Trophoblast cell (in vitro differentiated cells and primary cell): ENCODE data around the gene HDDC2.

Experiments used
- DNase-seq, 2 donors: peaks; one replicate each; pipeline ENCODE4 v3.0.0-alpha.2; 2016
- H2AFZ ChIP-seq: 2 replicates; pipeline ENCODE4 v1.6.1; 2013; ENCODE audit warnings: low read length, moderate library complexity, mild to moderate bottlenecking; ENCODE audit not compliant: insufficient read depth, poor library complexity
- H2AK5ac ChIP-seq: 2 replicates; pipeline ENCODE4 v1.6.1; 2013; ENCODE audit warnings: mild to moderate bottlenecking, low read length
- H2BK120ac ChIP-seq: 2 replicates; pipeline ENCODE4 v1.6.1; 2013; ENCODE audit warnings: low read length, mild to moderate bottlenecking, moderate library complexity; ENCODE audit not compliant: insufficient read depth, poor library complexity
- H2BK12ac ChIP-seq: 2 replicates; pipeline ENCODE4 v1.6.1; 2013; ENCODE audit warnings: mild to moderate bottlenecking, low read length, moderate library complexity
- H2BK5ac ChIP-seq: 2 replicates; pipeline ENCODE4 v1.6.1; 2013; ENCODE audit warnings: low read length, low read depth, moderate library complexity, mild to moderate bottlenecking; ENCODE audit not compliant: poor library complexity
- H3K14ac ChIP-seq: 2 replicates; pipeline ENCODE4 v1.6.1; 2013; ENCODE audit warnings: mild to moderate bottlenecking, low read length
- H3K18ac ChIP-seq: 2 replicates; pipeline ENCODE4 v1.6.1; 2013; ENCODE audit warnings: mild to moderate bottlenecking, low read length
- H3K23ac ChIP-seq: 2 replicates; pipeline ENCODE4 v1.6.1; 2013; ENCODE audit warnings: low read length
- H3K27ac ChIP-seq: 2 replicates; pipeline ENCODE4 v1.5.1; 2013; ENCODE audit warnings: low read depth, mild to moderate bottlenecking, inconsistent platforms, low read length, moderate library complexity
- H3K27me3 ChIP-seq: 2 replicates; pipeline ENCODE4 v1.6.1; 2013; ENCODE audit warnings: inconsistent platforms, mild to moderate bottlenecking, low read length, moderate library complexity; ENCODE audit not compliant: insufficient read depth
- H3K36me3 ChIP-seq, 2 experiments: 1 replicate in 1 of 2; 2 replicates in 1 of 2; pipeline ENCODE4 v1.6.1; 2013; ENCODE audit warnings: low read length in 2 of 2, mild to moderate bottlenecking in 2 of 2, moderate library complexity in 1 of 2; ENCODE audit not compliant: insufficient read depth in 2 of 2, control insufficient read depth in 1 of 2
- H3K4ac ChIP-seq: 2 replicates; pipeline ENCODE4 v1.6.1; 2013; ENCODE audit warnings: low read depth, mild to moderate bottlenecking, low read length, moderate library complexity
- H3K4me1 ChIP-seq, 2 experiments: 1 replicate in 1 of 2; 2 replicates in 1 of 2; pipeline ENCODE4 v1.6.1; 2013; ENCODE audit warnings: low read length in 2 of 2, mild to moderate bottlenecking in 2 of 2, moderate library complexity in 1 of 2; ENCODE audit not compliant: insufficient read depth in 2 of 2, control insufficient read depth in 1 of 2
- H3K4me2 ChIP-seq: 2 replicates; pipeline ENCODE4 v1.6.1; 2013; ENCODE audit warnings: inconsistent platforms, mild to moderate bottlenecking, low read length, moderate library complexity
- H3K4me3 ChIP-seq: 2 replicates; pipeline ENCODE4 v1.5.1; 2013; ENCODE audit warnings: mild to moderate bottlenecking, low read depth, low read length, inconsistent platforms
- H3K79me1 ChIP-seq: one replicate; pipeline ENCODE4 v1.6.1; 2013; ENCODE audit warnings: low read length
- H3K79me2 ChIP-seq: 2 replicates; pipeline ENCODE4 v1.6.1; 2013; ENCODE audit warnings: low read length, mild to moderate bottlenecking; ENCODE audit not compliant: control insufficient read depth, insufficient read depth, poor library complexity
- H3K9ac ChIP-seq: 2 replicates; pipeline ENCODE4 v1.6.1; 2013; ENCODE audit warnings: mild to moderate bottlenecking, low read length
- H3K9me3 ChIP-seq: 2 replicates; pipeline ENCODE4 v1.6.1; 2013; ENCODE audit warnings: low read depth, mild to moderate bottlenecking, control low read depth, inconsistent platforms, low read length; ENCODE audit not compliant: insufficient read depth
- H4K12ac ChIP-seq: 2 replicates; pipeline ENCODE4 v1.6.1; 2013; ENCODE audit warnings: low read depth, mild to moderate bottlenecking, low read length, moderate library complexity
- H4K8ac ChIP-seq: 2 replicates; pipeline ENCODE4 v1.6.1; 2013; ENCODE audit warnings: low read depth, mild to moderate bottlenecking, low read length, moderate library complexity
- H4K91ac ChIP-seq: one replicate; pipeline ENCODE4 v1.6.1; 2013; ENCODE audit warnings: low read depth, mild to moderate bottlenecking, low read length, moderate library complexity
- WGBS: extraction: QIAGEN DNeasy Blood & Tissue Kit; methylation state at CpG from one replicate; pipeline ENCODE4 v1.1.7; 2013; ENCODE audit warnings: missing lambda C conversion rate; ENCODE audit not compliant: insufficient read length, insufficient coverage; ENCODE audit errors: extremely low coverage; 5-methylcytosine and 5-hydroxymethylcytosine counted together

The HDDC2 gene

GRCh38 chr6:125337706-125338105, 35.9 kb upstream of the HDDC2 start:
- Histone ChIP-seq H3K4me1 (no peaks in the 10 kb centered on the region), H4K8ac (no peak overlapping the region), H2BK120ac (no peak overlapping the region), H3K4ac (no peak overlapping the region), H3K14ac (no peak overlapping the region), H3K36me3 (no peaks in the 10 kb centered on the region), H3K4me3 (no peak overlapping the region), H2BK5ac (no peak overlapping the region), H2BK12ac (no peak overlapping the region), H3K79me2 (no peaks in the 10 kb centered on the region), H4K12ac (no peak overlapping the region), H2AK5ac (no peak overlapping the region), H4K91ac (no peak overlapping the region), H3K4me2 (no peak overlapping the region), H2AFZ (no peak overlapping the region), H3K9ac (no peak overlapping the region), H3K27me3 (no peaks in the 10 kb centered on the region), H3K79me1 (no peaks in the 10 kb centered on the region), H3K23ac (no peak overlapping the region), H3K18ac (no peak overlapping the region), H3K9me3 (no peaks in the 10 kb centered on the region), H3K27ac (no peak overlapping the region)
- WGBS: no CpG with 5 or more reads among the region's 6 CpGs
- DNase-seq: no peak

- Histone ChIP-seq H3K9ac (no peak overlapping the region), H3K14ac (no peak overlapping the region), H4K8ac (no peak overlapping the region), H3K4me1 (no peaks in the 10 kb centered on the region), H2AK5ac (no peak overlapping the region), H2BK120ac (no peak overlapping the region), H3K9me3 (no peaks in the 10 kb centered on the region), H2BK5ac (no peak overlapping the region), H2AFZ (no peak overlapping the region), H3K36me3 (no peaks in the 10 kb centered on the region), H2BK12ac (no peak overlapping the region), H3K79me2 (no peaks in the 10 kb centered on the region), H4K91ac (no peak overlapping the region), H3K23ac (no peak overlapping the region), H3K4me2 (no peak overlapping the region), H3K18ac (no peak overlapping the region), H3K27me3 (no peaks in the 10 kb centered on the region), H4K12ac (no peak overlapping the region), H3K4me3 (no peak overlapping the region), H3K4ac (no peak overlapping the region), H3K27ac (no peak overlapping the region), H3K79me1 (no peaks in the 10 kb centered on the region)
- no CpG with 5 or more reads among the region's 1 CpG for WGBS
- no peak for DNase-seq
Observed at GRCh38 chr6:125332664-125333063, 30.9 kb upstream of the HDDC2 start.

GRCh38 chr6:125325586-125325985, 23.8 kb upstream of the HDDC2 start:
- no peak overlapping the region for H3K18ac ChIP-seq
- no CpG with 5 or more reads among the region's 2 CpGs for WGBS
- no peaks in the 10 kb centered on the region for H3K4me1 ChIP-seq

GRCh38 chr6:125323376-125323775, 21.6 kb upstream of the HDDC2 start:
- Histone ChIP-seq H3K79me2 (no peaks in the 10 kb centered on the region), H4K91ac (no peak overlapping the region), H2AFZ (no peak overlapping the region), H3K4me1 (no peaks in the 10 kb centered on the region), H3K4me2 (no peak overlapping the region), H3K23ac (no peak overlapping the region), H3K9ac (no peak overlapping the region), H2BK120ac (no peak overlapping the region), H3K27me3 (no peaks in the 10 kb centered on the region), H2BK5ac (no peak overlapping the region), H2BK12ac (no peak overlapping the region), H3K79me1 (no peaks in the 10 kb centered on the region), H3K4me3 (no peak overlapping the region), H3K14ac (no peak overlapping the region), H3K9me3 (no peaks in the 10 kb centered on the region), H3K36me3 (no peaks in the 10 kb centered on the region), H3K18ac (no peak overlapping the region), H4K8ac (no peak overlapping the region), H2AK5ac (no peak overlapping the region), H3K4ac (no peak overlapping the region), H4K12ac (no peak overlapping the region), H3K27ac (no peak overlapping the region)
- WGBS: no CpG with 5 or more reads among the region's 2 CpGs
- DNase-seq: no peak

More at GRCh38 chr6:125325586-125325985, 23.8 kb upstream of the HDDC2 start:
- H3K79me2 ChIP-seq: no peaks in the 10 kb centered on the region
- H4K91ac ChIP-seq: no peak overlapping the region
- H3K4me3 ChIP-seq: no peak overlapping the region
- H2AFZ ChIP-seq: no peak overlapping the region
- H3K27me3 ChIP-seq: no peaks in the 10 kb centered on the region
- no peak for DNase-seq
- H3K27ac ChIP-seq: no peak overlapping the region
- H3K4ac ChIP-seq: no peak overlapping the region
- no peaks in the 10 kb centered on the region for H3K9me3 ChIP-seq
- H4K8ac ChIP-seq: no peak overlapping the region
- H3K4me2 ChIP-seq: no peak overlapping the region
- H2BK5ac ChIP-seq: no peak overlapping the region
- H2BK120ac ChIP-seq: no peak overlapping the region
- H4K12ac ChIP-seq: no peak overlapping the region
- no peaks in the 10 kb centered on the region for H3K79me1 ChIP-seq
- H2BK12ac ChIP-seq: no peak overlapping the region
- no peak overlapping the region for H2AK5ac ChIP-seq
- no peak overlapping the region for H3K14ac ChIP-seq
- H3K9ac ChIP-seq: no peak overlapping the region
- H3K36me3 ChIP-seq: no peaks in the 10 kb centered on the region
- no peak overlapping the region for H3K23ac ChIP-seq
